ENCODE measurements around the gene SKIC2. TPM values are rescaled to one million over a fixed set of nuclear protein-coding genes. Genes with fewer than 3 reads are reported as not detected.
A peak's percentile ranks its signal among the peaks of the same experiment; 100 is the strongest.
"Not testable (repeated sequence)": the region's sequence is repeated elsewhere in the genome, so short reads cannot be mapped to it uniquely, and the experiment has no call there.

The SKIC2 gene
- total RNA-seq, 1 experiment from 2014 or later, result 81.8 TPM

- H3K27ac Mint-ChIP-seq; H3K27me3 Mint-ChIP-seq (ENCODE audit: low read depth); H3K4me3 Mint-ChIP-seq; DNase-seq (ENCODE audit: low spot score); POLR2A ChIA-PET; CTCF ChIA-PET; H3K9me3 Mint-ChIP-seq; H3K4me1 Mint-ChIP-seq; H3K36me3 Mint-ChIP-seq: not testable (repeated sequence)
- ATAC-seq, result peak; percentile 25; the same call in 1 of the 2 replicates
Measured at GRCh38 chr6:32008037-32008436, 49.1 kb downstream of the SKIC2 start.

GRCh38 chr6:32008616-32009015 lies 49.6 kb downstream of the SKIC2 start:
- H3K36me3 Mint-ChIP-seq; H3K27me3 Mint-ChIP-seq (ENCODE audit: low read depth); CTCF ChIA-PET; H3K4me3 Mint-ChIP-seq; DNase-seq (ENCODE audit: low spot score); H3K27ac Mint-ChIP-seq; H3K9me3 Mint-ChIP-seq; ATAC-seq; POLR2A ChIA-PET; H3K4me1 Mint-ChIP-seq: not testable (repeated sequence)

DNA sequence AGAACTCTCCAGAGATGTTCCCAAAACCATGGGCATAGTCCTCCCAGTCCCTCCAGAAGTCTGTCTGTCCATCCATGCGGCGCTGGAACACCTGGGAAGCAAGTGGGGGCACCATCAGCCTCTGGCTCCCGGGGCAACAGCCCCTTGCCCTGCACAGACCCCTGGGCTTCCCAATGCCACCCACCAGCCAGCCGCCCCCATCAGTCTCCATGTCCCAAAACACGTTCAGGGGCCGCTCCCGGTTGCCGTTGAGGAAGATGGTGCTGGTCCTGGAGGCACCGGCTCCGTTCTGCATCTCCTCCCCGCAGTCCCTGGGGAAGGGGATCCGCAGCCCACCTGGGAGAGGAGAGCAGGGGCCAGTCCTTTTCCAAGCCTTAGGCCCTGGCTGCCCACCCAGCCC lies 50.6 kb downstream of the SKIC2 start:
- H3K27me3 Mint-ChIP-seq (ENCODE audit: low read depth); POLR2A ChIA-PET; DNase-seq (ENCODE audit: low spot score); ATAC-seq; H3K4me1 Mint-ChIP-seq; H3K36me3 Mint-ChIP-seq; CTCF ChIA-PET; H3K4me3 Mint-ChIP-seq; H3K9me3 Mint-ChIP-seq; H3K27ac Mint-ChIP-seq: not testable (repeated sequence)

DNA sequence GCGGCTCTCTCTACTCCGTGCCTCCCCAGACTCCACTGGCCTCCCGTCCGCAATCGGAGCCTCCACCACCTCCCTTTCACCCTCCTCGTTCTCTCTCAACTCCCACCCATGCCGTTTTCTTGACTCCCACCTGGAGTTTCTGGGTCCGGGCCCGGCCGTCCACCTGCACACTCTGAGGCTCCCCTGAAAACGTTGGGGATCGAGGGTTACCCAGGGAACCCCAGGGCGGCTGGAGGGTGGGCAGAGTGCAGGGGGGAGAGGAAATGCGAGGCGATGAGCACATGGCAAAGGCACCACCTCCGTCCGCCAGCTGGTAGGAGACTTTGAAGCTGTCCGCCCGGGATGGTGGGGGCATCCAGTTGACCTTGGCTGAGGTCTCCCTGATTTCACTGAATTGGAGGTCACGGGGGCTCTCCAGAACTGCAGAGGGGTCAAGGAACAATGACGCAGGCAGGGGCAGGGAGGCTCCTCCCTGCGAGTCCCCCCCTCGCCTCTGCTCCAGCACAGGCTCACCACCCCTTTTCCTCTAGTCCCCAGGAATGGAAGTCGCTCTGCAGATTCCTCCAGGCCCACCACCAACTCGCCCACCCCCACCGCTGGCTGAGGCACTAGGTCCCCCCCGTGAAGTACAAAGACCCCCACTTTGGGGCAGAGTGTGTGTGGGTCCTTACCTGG lies 52.0 kb downstream of the SKIC2 start:
- H3K36me3 Mint-ChIP-seq; H3K9me3 Mint-ChIP-seq; POLR2A ChIA-PET; H3K27me3 Mint-ChIP-seq (ENCODE audit: low read depth); CTCF ChIA-PET; H3K4me3 Mint-ChIP-seq; H3K4me1 Mint-ChIP-seq; H3K27ac Mint-ChIP-seq; DNase-seq (ENCODE audit: low spot score); ATAC-seq: not testable (repeated sequence)

- H3K27me3 Mint-ChIP-seq (ENCODE audit: low read depth); H3K4me1 Mint-ChIP-seq; H3K4me3 Mint-ChIP-seq; POLR2A ChIA-PET; H3K9me3 Mint-ChIP-seq; H3K36me3 Mint-ChIP-seq; CTCF ChIA-PET; ATAC-seq; DNase-seq (ENCODE audit: low spot score); H3K27ac Mint-ChIP-seq: not testable (repeated sequence)
Measured at GRCh38 chr6:32012941-32013617, 54.1 kb downstream of the SKIC2 start.

- CTCF ChIA-PET; H3K4me3 Mint-ChIP-seq; POLR2A ChIA-PET; H3K4me1 Mint-ChIP-seq; H3K36me3 Mint-ChIP-seq; DNase-seq (ENCODE audit: low spot score); H3K9me3 Mint-ChIP-seq; ATAC-seq; H3K27me3 Mint-ChIP-seq (ENCODE audit: low read depth); H3K27ac Mint-ChIP-seq: not testable (repeated sequence)
Measured at GRCh38 chr6:32013738-32014137, 54.8 kb downstream of the SKIC2 start.

GRCh38 chr6:32014547-32014946 lies 55.6 kb downstream of the SKIC2 start, which contains the start of gene C4B:
TSS of gene C4B (plus strand) at chr6:32014795. CDS start at chr6:32014846, 51 bp downstream.
- H3K4me3 Mint-ChIP-seq; H3K36me3 Mint-ChIP-seq; H3K27ac Mint-ChIP-seq; H3K27me3 Mint-ChIP-seq (ENCODE audit: low read depth); ATAC-seq; CTCF ChIA-PET; DNase-seq (ENCODE audit: low spot score); H3K4me1 Mint-ChIP-seq; POLR2A ChIA-PET; H3K9me3 Mint-ChIP-seq: not testable (repeated sequence)

Small RNA genes within 50 kb of the gene (microRNA-seq; reads per million reads assigned to microRNA genes)
- 1.4 reads per million for gene MIR1236 (ENCODE audit: borderline number of aligned reads)

Other genes starting within 250 kb of the SKIC2 start
- gene LY6G6D, start 243.8 kb upstream of the SKIC2 start, total RNA-seq (2021), result not detected in 3 replicates
- gene LY6G6C, start 237.4 kb upstream of the SKIC2 start, total RNA-seq (2021), result 0.21 to 0.35 TPM in 2 of 3 replicates, not detected in the other
- 0.09 to 0.11 TPM (median 0.11 TPM) in 3 replicates for gene MPIG6B, start 235.8 kb upstream of the SKIC2 start, total RNA-seq (2021)
- 62.2 to 67.3 TPM (median 65.8 TPM) in 3 replicates for gene DDAH2, start 229.9 kb upstream of the SKIC2 start, total RNA-seq (2021)
- gene CLIC1, start 222.6 kb upstream of the SKIC2 start, total RNA-seq (2021), result 229 to 244 TPM (median 230 TPM) in 3 replicates
- 43.1 to 62.3 TPM (median 56.1 TPM) in 3 replicates for gene MSH5, start 219.2 kb upstream of the SKIC2 start, total RNA-seq (2021)
- 13.3 to 16.9 TPM (median 13.7 TPM) in 3 replicates for gene SAPCD1, start 196.5 kb upstream of the SKIC2 start, total RNA-seq (2021)
- gene VWA7, start 181.8 kb upstream of the SKIC2 start, total RNA-seq (2021), result 1.2 to 1.8 TPM (median 1.4 TPM) in 3 replicates
- gene VARS1, start 163.4 kb upstream of the SKIC2 start, total RNA-seq (2021), result 147 to 177 TPM (median 161 TPM) in 3 replicates
- 104 to 121 TPM (median 119 TPM) in 3 replicates for gene LSM2, start 152.2 kb upstream of the SKIC2 start, total RNA-seq (2021)
- 1.2 to 2.1 TPM (median 1.9 TPM) in 3 replicates for gene HSPA1L, start 143.9 kb upstream of the SKIC2 start, total RNA-seq (2021)
- 57.2 to 80.1 TPM (median 75.8 TPM) in 3 replicates for gene HSPA1A, start 143.6 kb upstream of the SKIC2 start, total RNA-seq (2021)
- 75.3 to 105 TPM (median 96.4 TPM) in 3 replicates for gene HSPA1B, start 131.4 kb upstream of the SKIC2 start, total RNA-seq (2021)
- 42.6 to 44.8 TPM (median 42.8 TPM) in 3 replicates for gene NEU1, start 96.4 kb upstream of the SKIC2 start, total RNA-seq (2021)
- gene SLC44A4, start 80.2 kb upstream of the SKIC2 start, total RNA-seq (2021), result 3.1 to 3.5 TPM (median 3.5 TPM) in 3 replicates
- gene EHMT2, start 61.5 kb upstream of the SKIC2 start, total RNA-seq (2021), result 137 to 169 TPM (median 168 TPM) in 3 replicates
- gene ZBTB12, start 57.1 kb upstream of the SKIC2 start, total RNA-seq (2021), result 24.0 to 46.2 TPM (median 44.1 TPM) in 3 replicates
- gene C2, start 31.5 kb upstream of the SKIC2 start, total RNA-seq (2021), result 1.3 TPM in 3 replicates
- gene CFB, start 13.1 kb upstream of the SKIC2 start, total RNA-seq (2021), result 1.4 to 2.7 TPM (median 1.4 TPM) in 3 replicates
- gene NELFE, start 204 bp upstream of the SKIC2 start, total RNA-seq (2021), result 73.8 to 88.7 TPM (median 79.0 TPM) in 3 replicates
- 13.8 to 16.5 TPM (median 15.7 TPM) in 3 replicates for gene DXO, start 13.0 kb downstream of the SKIC2 start, total RNA-seq (2021)
- gene C4A, start 22.9 kb downstream of the SKIC2 start, total RNA-seq (2021), result 3.8 to 5.2 TPM (median 4.2 TPM) in 3 replicates
- gene C4B, start 55.6 kb downstream of the SKIC2 start, total RNA-seq (2021), result 3.7 to 5.1 TPM (median 5.0 TPM) in 3 replicates
- gene CYP21A2, start 79.2 kb downstream of the SKIC2 start, total RNA-seq (2021), result 1.2 to 1.5 TPM (median 1.4 TPM) in 3 replicates
- gene TNXB, start 150.2 kb downstream of the SKIC2 start, total RNA-seq (2021), result 6.4 to 10.9 TPM (median 9.0 TPM) in 3 replicates
- 46.1 to 49.1 TPM (median 47.5 TPM) in 3 replicates for gene ATF6B, start 169.1 kb downstream of the SKIC2 start, total RNA-seq (2021)
- gene FKBPL, start 171.1 kb downstream of the SKIC2 start, total RNA-seq (2021), result 8.2 to 9.0 TPM (median 8.4 TPM) in 3 replicates
- 1.4 to 2.2 TPM (median 1.6 TPM) in 3 replicates for gene PRRT1, start 192.8 kb downstream of the SKIC2 start, total RNA-seq (2021)
- gene PPT2, start 195.0 kb downstream of the SKIC2 start, total RNA-seq (2021), result 30.0 to 33.8 TPM (median 31.6 TPM) in 3 replicates
- 15.7 to 17.5 TPM (median 17.4 TPM) in 3 replicates for gene EGFL8, start 205.4 kb downstream of the SKIC2 start, total RNA-seq (2021)
- 84.5 to 88.9 TPM (median 87.5 TPM) in 3 replicates for gene AGPAT1, start 216.9 kb downstream of the SKIC2 start, total RNA-seq (2021)
- 108 to 114 TPM (median 111 TPM) in 3 replicates for gene RNF5, start 219.2 kb downstream of the SKIC2 start, total RNA-seq (2021)
- gene AGER, start 225.1 kb downstream of the SKIC2 start, total RNA-seq (2021), result 17.7 to 20.0 TPM (median 18.1 TPM) in 3 replicates
- gene PBX2, start 231.0 kb downstream of the SKIC2 start, total RNA-seq (2021), result 130 to 165 TPM (median 150 TPM) in 3 replicates
- gene GPSM3, start 233.5 kb downstream of the SKIC2 start, total RNA-seq (2021), result 10.0 to 14.0 TPM (median 13.1 TPM) in 3 replicates